Measurements from ENCODE around the gene GDF7. TPM values are rescaled to one million over a fixed set of nuclear protein-coding genes. Genes with fewer than 3 reads are reported as not detected.

The GDF7 gene
- total RNA-seq, 1 experiment from 2014 or later, result 0.04 TPM

GRCh38 chr2:20650393-20650876 is 16.5 kb upstream of the GDF7 start:
- TF ChIP-seq, protein P1, sequence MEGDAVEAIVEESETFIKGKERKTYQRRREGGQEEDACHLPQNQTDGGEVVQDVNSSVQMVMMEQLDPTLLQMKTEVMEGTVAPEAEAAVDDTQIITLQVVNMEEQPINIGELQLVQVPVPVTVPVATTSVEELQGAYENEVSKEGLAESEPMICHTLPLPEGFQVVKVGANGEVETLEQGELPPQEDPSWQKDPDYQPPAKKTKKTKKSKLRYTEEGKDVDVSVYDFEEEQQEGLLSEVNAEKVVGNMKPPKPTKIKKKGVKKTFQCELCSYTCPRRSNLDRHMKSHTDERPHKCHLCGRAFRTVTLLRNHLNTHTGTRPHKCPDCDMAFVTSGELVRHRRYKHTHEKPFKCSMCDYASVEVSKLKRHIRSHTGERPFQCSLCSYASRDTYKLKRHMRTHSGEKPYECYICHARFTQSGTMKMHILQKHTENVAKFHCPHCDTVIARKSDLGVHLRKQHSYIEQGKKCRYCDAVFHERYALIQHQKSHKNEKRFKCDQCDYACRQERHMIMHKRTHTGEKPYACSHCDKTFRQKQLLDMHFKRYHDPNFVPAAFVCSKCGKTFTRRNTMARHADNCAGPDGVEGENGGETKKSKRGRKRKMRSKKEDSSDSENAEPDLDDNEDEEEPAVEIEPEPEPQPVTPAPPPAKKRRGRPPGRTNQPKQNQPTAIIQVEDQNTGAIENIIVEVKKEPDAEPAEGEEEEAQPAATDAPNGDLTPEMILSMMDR (conservative IDR thresholded peaks at IDR 0.05), result no peak
- peak overlapping the region; percentile 57 to 82 for H3K4me3 Mint-ChIP-seq
- H3K4me1 ChIP-seq (ENCODE audit: insufficient read depth, low read length), result no peaks in the 10 kb centered on the region; the same call in 1 of the 2 replicates
- H3K4me1 Mint-ChIP-seq, result peaks cover 28 to 29% of the 10 kb centered on the region in 2 experiments
- H3K79me2 ChIP-seq (ENCODE audit: insufficient read depth, low read length), result no peaks in the 10 kb centered on the region
- H3K79me1 ChIP-seq (ENCODE audit: insufficient read depth, low read depth, low read length, poor library complexity, severe bottlenecking), result no peaks in the 10 kb centered on the region
- H3K23me2 ChIP-seq (ENCODE audit: insufficient read length, low read depth, low read length, poor library complexity, severe bottlenecking), result peaks cover 5% of the 10 kb centered on the region
- peak overlapping the region; percentile 41 for H3K4me2 ChIP-seq (ENCODE audit: insufficient read depth, insufficient read length, low read length)
- 0 out of 2 replicates have a peak overlapping the region, but pooled peaks have one; percentile 5 for H3K14ac ChIP-seq (ENCODE audit: insufficient read depth, low read length)
- no peak overlapping the region for H2AK5ac ChIP-seq (ENCODE audit: insufficient read length, low read length)
- H2BK120ac ChIP-seq (ENCODE audit: low read depth, low read length, poor library complexity, severe bottlenecking), result no peak overlapping the region
- no peaks in the 10 kb centered on the region for H3K9me3 ChIP-seq (ENCODE audit: control insufficient read depth, low read depth, low read length)
- no peak overlapping the region for H2BK12ac ChIP-seq (ENCODE audit: insufficient read length, low read depth, low read length)
- DNase-seq, result peak; percentile 54
- H4K20me1 ChIP-seq (ENCODE audit: control insufficient read depth, insufficient read depth, insufficient read length), result no peaks in the 10 kb centered on the region
- H3T11ph ChIP-seq (ENCODE audit: low read length), result no peak overlapping the region
- H3K27me3 Mint-ChIP-seq (ENCODE audit: low read depth), result peaks cover 29% of the 10 kb centered on the region
- H2BK5ac ChIP-seq (ENCODE audit: insufficient read length, low read length), result no peak overlapping the region
- H2BK15ac ChIP-seq (ENCODE audit: low read depth, low read length), result no peak overlapping the region
- H3K27ac Mint-ChIP-seq, result no peak overlapping the region
- H3K18ac ChIP-seq (ENCODE audit: insufficient read length, low read depth, low read length), result no peak overlapping the region
- H4K8ac ChIP-seq (replicated peaks; ENCODE audit: insufficient read length, low read depth, low read length), result no peak overlapping the region
- H4K5ac ChIP-seq (ENCODE audit: insufficient read length, low read depth, low read length), result no peak overlapping the region
- H3K9ac ChIP-seq (ENCODE audit: extremely low read depth, insufficient read length, low read length), result no peak overlapping the region
- H3K23ac ChIP-seq (ENCODE audit: insufficient read length, low read depth, low read length), result no peak overlapping the region
- H3K27ac ChIP-seq (ENCODE audit: insufficient read length, low read depth, low read length), result no peak overlapping the region
- no peak overlapping the region for H2AFZ ChIP-seq (ENCODE audit: low read length)
- H3K9me3 Mint-ChIP-seq, result no peaks in the 10 kb centered on the region
- no peak overlapping the region for H2BK20ac ChIP-seq (ENCODE audit: low read depth, low read length, poor library complexity, severe bottlenecking)
- no CpG with 5 or more reads among the region's 19 CpGs for WGBS (ENCODE audit: extremely low coverage, insufficient read length, low lambda C conversion rate)
- H3K36me3 Mint-ChIP-seq (ENCODE audit: insufficient read depth in 1 of 3, low read depth in 3 of 3), result peaks cover 0 to 2% (median 0%) of the 10 kb centered on the region in 3 experiments; a peak in 2 of 7 replicates
- H3K27me3 ChIP-seq (ENCODE audit: insufficient read depth, low read length), result no peaks in the 10 kb centered on the region
- H4K91ac ChIP-seq (ENCODE audit: insufficient read length, low read depth, low read length), result no peak overlapping the region
- H3K4ac ChIP-seq (ENCODE audit: low read depth, low read length), result no peak overlapping the region
- H3K56ac ChIP-seq (ENCODE audit: insufficient read length, low read depth, low read length), result no peak overlapping the region

All from H9 (cell line).